ENCODE data around the gene REM1.
"Not testable (repeated sequence)": the region's sequence is repeated elsewhere in the genome, so short reads cannot be mapped to it uniquely, and the experiment has no call there.

Gene REM1

GRCh38 chr20:31454361-31454760, 20.7 kb upstream of the REM1 start:
- Histone ChIP-seq H3K4me3 (ENCODE audit: extremely low read depth, insufficient read depth, low read length, poor library complexity, severe bottlenecking) (no peak overlapping the region), H3K36me3 (ENCODE audit: control insufficient read depth, insufficient read depth, low read length) (no peaks in the 10 kb centered on the region), H3K4me1 (ENCODE audit: control insufficient read depth, insufficient read depth, low read length, poor library complexity, severe bottlenecking) (no peaks in the 10 kb centered on the region), H3K9me3 (ENCODE audit: control insufficient read depth, low read length) (peaks cover 11% of the 10 kb centered on the region), H3K27ac (ENCODE audit: low read depth, low read length, severe bottlenecking) (no peak overlapping the region)
- no CpG with 5 or more reads among the region's 1 CpG for WGBS, 2 experiments (ENCODE audit: insufficient coverage in 2 of 2)

DNA sequence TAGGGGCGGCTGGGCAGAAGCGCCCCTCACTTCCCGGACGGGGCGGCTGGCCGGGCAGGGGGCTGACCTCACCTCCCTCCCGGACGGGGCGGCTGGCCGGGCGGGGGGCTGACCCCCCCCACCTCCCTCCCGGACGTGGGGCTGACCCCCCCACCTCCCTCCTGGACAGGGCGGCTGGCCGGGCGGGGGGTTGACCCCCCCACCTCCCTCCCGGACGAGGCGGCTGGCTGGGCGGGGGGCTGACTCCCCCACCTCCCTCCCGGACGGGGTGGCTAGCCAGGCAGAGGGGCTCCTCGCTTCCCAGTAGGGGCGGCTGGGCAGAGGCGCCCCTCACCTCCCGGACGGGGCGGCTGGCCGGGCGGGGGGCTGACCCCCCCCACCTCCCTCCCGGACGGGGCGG, 4.1 kb upstream of the REM1 start:
- not testable (repeated sequence) for H3K4me1 ChIP-seq (ENCODE audit: control insufficient read depth, insufficient read depth, low read length, poor library complexity, severe bottlenecking); H3K4me3 ChIP-seq (ENCODE audit: extremely low read depth, insufficient read depth, low read length, poor library complexity, severe bottlenecking); H3K36me3 ChIP-seq (ENCODE audit: control insufficient read depth, insufficient read depth, low read length); H3K27ac ChIP-seq (ENCODE audit: low read depth, low read length, severe bottlenecking)
- H3K9me3 ChIP-seq (ENCODE audit: control insufficient read depth, low read length), result peaks cover 28% of the 10 kb centered on the region
- WGBS, 2 experiments (ENCODE audit: insufficient coverage in 2 of 2), result 100% methylated on average over 5 of the region's 33 CpGs; no CpG with 5 or more reads in 1 of the 2 experiments

GRCh38 chr20:31472395-31473330, 2.4 kb upstream of the REM1 start:
- no peak overlapping the region for H3K4me3 ChIP-seq (ENCODE audit: extremely low read depth, insufficient read depth, low read length, poor library complexity, severe bottlenecking)
- 52 to 64% methylated on average over 5 to 6 of the region's 8 CpGs for WGBS, 2 experiments (ENCODE audit: insufficient coverage in 2 of 2)
- H3K9me3 ChIP-seq (ENCODE audit: control insufficient read depth, low read length), result peaks cover 43% of the 10 kb centered on the region

DNA sequence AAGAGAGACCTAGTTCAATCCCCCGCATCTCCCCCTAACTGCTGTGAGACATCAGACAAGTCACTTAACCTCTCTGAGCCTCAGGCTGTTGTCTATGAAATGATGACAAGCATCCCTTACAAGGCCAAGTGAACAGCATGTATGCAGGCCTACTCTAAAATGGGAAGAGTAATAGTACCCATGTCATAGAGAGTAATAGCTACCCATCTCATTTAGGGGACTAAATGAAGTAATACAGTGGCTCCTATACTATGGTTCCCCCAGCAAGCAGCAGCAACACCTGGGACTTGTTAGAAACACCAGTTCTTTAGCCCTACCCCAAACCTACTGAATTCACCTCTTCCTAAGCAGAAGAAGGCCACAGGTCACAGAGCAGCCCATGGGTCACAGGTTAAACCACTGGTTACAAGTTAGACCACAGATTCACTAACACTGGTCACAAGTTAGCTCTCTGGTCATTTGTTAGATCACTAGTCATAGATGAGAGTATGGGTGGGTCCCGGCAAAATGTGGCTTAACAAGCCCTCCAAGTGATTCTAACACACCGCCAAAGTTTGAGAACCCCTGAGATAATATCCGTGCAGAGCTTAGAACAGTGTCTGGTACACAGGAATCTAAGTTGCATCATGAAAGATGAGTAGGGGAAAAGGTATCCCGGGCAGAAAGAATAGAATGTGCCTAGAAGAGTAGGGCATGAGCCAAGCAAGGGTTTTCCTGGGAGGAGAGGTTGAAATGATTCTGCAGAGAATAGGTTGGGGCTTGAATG, 1.6 kb upstream of the REM1 start:
- Histone ChIP-seq H3K27ac (ENCODE audit: low read depth, low read length, severe bottlenecking) (no peak overlapping the region), H3K9me3 (ENCODE audit: control insufficient read depth, low read length) (peaks cover 43% of the 10 kb centered on the region), H3K4me1 (ENCODE audit: control insufficient read depth, insufficient read depth, low read length, poor library complexity, severe bottlenecking) (no peaks in the 10 kb centered on the region), H3K36me3 (ENCODE audit: control insufficient read depth, insufficient read depth, low read length) (no peaks in the 10 kb centered on the region), H3K4me3 (ENCODE audit: extremely low read depth, insufficient read depth, low read length, poor library complexity, severe bottlenecking) (no peak overlapping the region)
- WGBS, 2 experiments (ENCODE audit: insufficient coverage in 2 of 2), result 61 to 64% methylated on average over 4 of the region's 5 CpGs

More at GRCh38 chr20:31472395-31473330, 2.4 kb upstream of the REM1 start:
- H3K27ac ChIP-seq (ENCODE audit: low read depth, low read length, severe bottlenecking), result no peak overlapping the region
- no peaks in the 10 kb centered on the region for H3K4me1 ChIP-seq (ENCODE audit: control insufficient read depth, insufficient read depth, low read length, poor library complexity, severe bottlenecking)
- no peaks in the 10 kb centered on the region for H3K36me3 ChIP-seq (ENCODE audit: control insufficient read depth, insufficient read depth, low read length)

GRCh38 chr20:31474097-31474436, 1.0 kb upstream of the REM1 start:
- H3K27ac ChIP-seq (ENCODE audit: low read depth, low read length, severe bottlenecking), result no peak overlapping the region
- no peak overlapping the region for H3K4me3 ChIP-seq (ENCODE audit: extremely low read depth, insufficient read depth, low read length, poor library complexity, severe bottlenecking)
- peaks cover 43% of the 10 kb centered on the region for H3K9me3 ChIP-seq (ENCODE audit: control insufficient read depth, low read length)
- H3K4me1 ChIP-seq (ENCODE audit: control insufficient read depth, insufficient read depth, low read length, poor library complexity, severe bottlenecking), result no peaks in the 10 kb centered on the region
- 58 to 80% methylated on average over 1 to 2 of the region's 2 CpGs for WGBS, 2 experiments (ENCODE audit: insufficient coverage in 2 of 2)
- H3K36me3 ChIP-seq (ENCODE audit: control insufficient read depth, insufficient read depth, low read length), result no peaks in the 10 kb centered on the region

GRCh38 chr20:31475472-31476293, 595 bp downstream of the REM1 start:
- Histone ChIP-seq H3K4me3 (ENCODE audit: extremely low read depth, insufficient read depth, low read length, poor library complexity, severe bottlenecking) (no peak overlapping the region), H3K36me3 (ENCODE audit: control insufficient read depth, insufficient read depth, low read length) (no peaks in the 10 kb centered on the region), H3K4me1 (ENCODE audit: control insufficient read depth, insufficient read depth, low read length, poor library complexity, severe bottlenecking) (no peaks in the 10 kb centered on the region), H3K9me3 (ENCODE audit: control insufficient read depth, low read length) (peaks cover 43% of the 10 kb centered on the region), H3K27ac (ENCODE audit: low read depth, low read length, severe bottlenecking) (no peak overlapping the region)
- WGBS, 2 experiments (ENCODE audit: insufficient coverage in 2 of 2), result 75 to 87% methylated on average over 23 to 26 of the region's 29 CpGs

GRCh38 chr20:31476294-31476585, 1.2 kb downstream of the REM1 start:
- no peaks in the 10 kb centered on the region for H3K36me3 ChIP-seq (ENCODE audit: control insufficient read depth, insufficient read depth, low read length)
- WGBS, 2 experiments (ENCODE audit: insufficient coverage in 2 of 2), result 61 to 76% methylated on average over 3 to 4 of the region's 6 CpGs
- no peak overlapping the region for H3K4me3 ChIP-seq (ENCODE audit: extremely low read depth, insufficient read depth, low read length, poor library complexity, severe bottlenecking)
- no peak overlapping the region for H3K27ac ChIP-seq (ENCODE audit: low read depth, low read length, severe bottlenecking)
- peaks cover 43% of the 10 kb centered on the region for H3K9me3 ChIP-seq (ENCODE audit: control insufficient read depth, low read length)
- no peaks in the 10 kb centered on the region for H3K4me1 ChIP-seq (ENCODE audit: control insufficient read depth, insufficient read depth, low read length, poor library complexity, severe bottlenecking)

DNA sequence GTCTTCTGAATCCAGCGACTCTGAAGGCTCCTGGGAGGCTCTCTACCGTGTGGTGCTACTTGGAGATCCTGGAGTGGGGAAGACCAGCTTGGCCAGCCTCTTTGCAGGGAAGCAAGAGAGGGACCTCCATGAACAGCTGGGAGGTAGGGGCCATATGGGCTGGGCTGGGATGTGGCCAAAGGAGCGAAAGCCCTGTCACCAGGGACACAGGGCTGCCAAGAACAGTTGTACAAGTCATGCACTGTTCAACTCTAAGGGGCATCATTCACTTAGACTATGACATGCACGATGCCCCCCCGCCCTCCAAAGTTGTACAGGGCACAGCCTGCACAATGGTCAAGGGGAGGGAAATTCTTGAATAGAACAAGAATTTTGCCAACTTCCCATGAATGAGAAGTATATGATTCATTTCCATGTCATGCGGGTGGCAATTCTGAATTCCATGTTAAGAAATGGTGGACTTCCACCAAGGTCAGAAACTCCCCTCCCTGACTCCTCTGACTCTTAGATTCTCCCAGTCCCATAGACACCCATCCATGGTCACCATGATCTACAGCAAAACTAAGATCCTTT, 1.6 kb downstream of the REM1 start:
- WGBS, 2 experiments (ENCODE audit: insufficient coverage in 2 of 2), result 65 to 79% methylated on average over 2 of the region's 6 CpGs
- Histone ChIP-seq H3K9me3 (ENCODE audit: control insufficient read depth, low read length) (peaks cover 43% of the 10 kb centered on the region), H3K4me3 (ENCODE audit: extremely low read depth, insufficient read depth, low read length, poor library complexity, severe bottlenecking) (no peak overlapping the region), H3K4me1 (ENCODE audit: control insufficient read depth, insufficient read depth, low read length, poor library complexity, severe bottlenecking) (no peaks in the 10 kb centered on the region), H3K27ac (ENCODE audit: low read depth, low read length, severe bottlenecking) (no peak overlapping the region), H3K36me3 (ENCODE audit: control insufficient read depth, insufficient read depth, low read length) (no peaks in the 10 kb centered on the region)

- H3K27ac ChIP-seq (ENCODE audit: low read depth, low read length, severe bottlenecking), result no peak overlapping the region
- no peak overlapping the region for H3K4me3 ChIP-seq (ENCODE audit: extremely low read depth, insufficient read depth, low read length, poor library complexity, severe bottlenecking)
- no peaks in the 10 kb centered on the region for H3K36me3 ChIP-seq (ENCODE audit: control insufficient read depth, insufficient read depth, low read length)
- WGBS, 2 experiments (ENCODE audit: insufficient coverage in 2 of 2), result 87 to 91% methylated on average over 26 to 36 of the region's 36 CpGs
- peaks cover 16% of the 10 kb centered on the region for H3K9me3 ChIP-seq (ENCODE audit: control insufficient read depth, low read length)
- no peaks in the 10 kb centered on the region for H3K4me1 ChIP-seq (ENCODE audit: control insufficient read depth, insufficient read depth, low read length, poor library complexity, severe bottlenecking)
These were observed 8.9 kb downstream of the REM1 start for GRCh38 chr20:31484001-31484400.

Data from mesodermal cell (in vitro differentiated cells).